ENCODE data around the gene NECAB2. TPM values are rescaled to one million over a fixed set of nuclear protein-coding genes. Genes with fewer than 3 reads are reported as not detected.

Gene NECAB2
- total and polyA plus RNA-seq, 2 experiments from 2014 or later: 1.2 TPM; not detected in 1

GRCh38 chr16:83932304-83932703, 35.7 kb upstream of the NECAB2 start:
- WGBS, 2 experiments (ENCODE audit: low coverage in 1 of 2, low lambda C conversion rate in 2 of 2, missing lambda C conversion rate in 2 of 2): 88 to 91% methylated on average over 7 to 11 of the region's 11 CpGs
- no peak overlapping the region for H2AFZ ChIP-seq
- TF ChIP-seq EZH2phosphoT487 (IDR thresholded peaks at IDR 0.05; ENCODE audit: insufficient read depth, low read depth) (no peak), EZH2 (IDR thresholded peaks at IDR 0.05; ENCODE audit: insufficient read depth, poor library complexity, severe bottlenecking) (no peak)
- H3K4me3 ChIP-seq: no peak overlapping the region
- H4K20me1 ChIP-seq (ENCODE audit: insufficient read depth): no peaks in the 10 kb centered on the region
- H3K4me2 ChIP-seq (ENCODE audit: unreplicated experiment): no peak overlapping the region
- no peak overlapping the region for H3K9ac ChIP-seq
- no peaks in the 10 kb centered on the region for H3K9me2 ChIP-seq (ENCODE audit: insufficient read depth)
- DNase-seq: no peak
- peaks cover 19% of the 10 kb centered on the region; the same call in 1 of the 2 replicates for H3F3A ChIP-seq (ENCODE audit: insufficient read depth)
- H3K9me3 ChIP-seq (ENCODE audit: low read depth): no peaks in the 10 kb centered on the region
- no peaks in the 10 kb centered on the region for H3K36me3 ChIP-seq (ENCODE audit: low read depth)
- H3K27ac ChIP-seq: no peak overlapping the region
- H3K79me2 ChIP-seq (ENCODE audit: insufficient read depth): no peaks in the 10 kb centered on the region
- no peaks in the 10 kb centered on the region for H3K27me3 ChIP-seq (replicated peaks; ENCODE audit: insufficient read depth)
- peaks cover 19% of the 10 kb centered on the region for H3K4me1 ChIP-seq (ENCODE audit: insufficient read depth)
- in situ Hi-C loops (cut with MboI): no loop called here

GRCh38 chr16:83932955-83933673, 34.9 kb upstream of the NECAB2 start:
- Histone ChIP-seq H3K9me3 (ENCODE audit: low read depth) (no peaks in the 10 kb centered on the region), H3K36me3 (ENCODE audit: low read depth) (no peaks in the 10 kb centered on the region), H3F3A (ENCODE audit: insufficient read depth) (peaks cover 11% of the 10 kb centered on the region; the same call in 1 of the 2 replicates), H3K27ac (no peak overlapping the region), H3K9ac (no peak overlapping the region), H3K27me3 (replicated peaks; ENCODE audit: insufficient read depth) (no peaks in the 10 kb centered on the region), H3K4me3 (no peak overlapping the region), H2AFZ (no peak overlapping the region), H3K4me2 (ENCODE audit: unreplicated experiment) (no peak overlapping the region), H3K4me1 (ENCODE audit: insufficient read depth) (peaks cover 15% of the 10 kb centered on the region), H4K20me1 (ENCODE audit: insufficient read depth) (no peaks in the 10 kb centered on the region), H3K9me2 (ENCODE audit: insufficient read depth) (no peaks in the 10 kb centered on the region), H3K79me2 (ENCODE audit: insufficient read depth) (no peaks in the 10 kb centered on the region)
- in situ Hi-C loops (cut with MboI): no loop called here
- WGBS, 2 experiments (ENCODE audit: low coverage in 1 of 2, low lambda C conversion rate in 2 of 2, missing lambda C conversion rate in 2 of 2): 62 to 64% methylated on average over 25 of the region's 25 CpGs
- TF ChIP-seq EZH2phosphoT487 (IDR thresholded peaks at IDR 0.05; ENCODE audit: insufficient read depth, low read depth) (no peak), EZH2 (IDR thresholded peaks at IDR 0.05; ENCODE audit: insufficient read depth, poor library complexity, severe bottlenecking) (no peak)
- DNase-seq: peak; percentile 28

- Histone ChIP-seq H3K4me3 (no peak overlapping the region), H3K9me2 (ENCODE audit: insufficient read depth) (no peaks in the 10 kb centered on the region), H3K4me2 (ENCODE audit: unreplicated experiment) (no peak overlapping the region), H4K20me1 (ENCODE audit: insufficient read depth) (no peaks in the 10 kb centered on the region), H3F3A (ENCODE audit: insufficient read depth) (0 out of 2 replicates have a peak, but pooled peaks cover 1% of the 10 kb centered on the region), H3K9me3 (ENCODE audit: low read depth) (no peaks in the 10 kb centered on the region), H3K4me1 (ENCODE audit: insufficient read depth) (peaks cover 10% of the 10 kb centered on the region; the same call in 1 of the 2 replicates), H3K27ac (no peak overlapping the region), H2AFZ (no peak overlapping the region), H3K9ac (no peak overlapping the region), H3K36me3 (ENCODE audit: low read depth) (no peaks in the 10 kb centered on the region), H3K79me2 (ENCODE audit: insufficient read depth) (no peaks in the 10 kb centered on the region), H3K27me3 (replicated peaks; ENCODE audit: insufficient read depth) (no peaks in the 10 kb centered on the region)
- in situ Hi-C loops (cut with MboI): no loop called here
- 59 to 60% methylated on average over 28 of the region's 28 CpGs for WGBS, 2 experiments (ENCODE audit: low coverage in 1 of 2, low lambda C conversion rate in 2 of 2, missing lambda C conversion rate in 2 of 2)
- no peak for TF ChIP-seq EZH2phosphoT487 (IDR thresholded peaks at IDR 0.05; ENCODE audit: insufficient read depth, low read depth)
- TF ChIP-seq EZH2 (IDR thresholded peaks at IDR 0.05; ENCODE audit: insufficient read depth, poor library complexity, severe bottlenecking): no peak
- peak; percentile 67 for DNase-seq
Observed at GRCh38 chr16:83933885-83934683, 34.0 kb upstream of the NECAB2 start.

GRCh38 chr16:83934684-83934977, 33.4 kb upstream of the NECAB2 start:
- 58 to 69% methylated on average over 11 to 12 of the region's 12 CpGs for WGBS, 2 experiments (ENCODE audit: low coverage in 1 of 2, low lambda C conversion rate in 2 of 2, missing lambda C conversion rate in 2 of 2)
- H3K4me3 ChIP-seq: no peak overlapping the region
- no peaks in the 10 kb centered on the region for H3K79me2 ChIP-seq (ENCODE audit: insufficient read depth)
- H3K27ac ChIP-seq: no peak overlapping the region
- no peaks in the 10 kb centered on the region for H3K9me2 ChIP-seq (ENCODE audit: insufficient read depth)
- peaks cover 10% of the 10 kb centered on the region; the same call in 1 of the 2 replicates for H3K4me1 ChIP-seq (ENCODE audit: insufficient read depth)
- H3K27me3 ChIP-seq (replicated peaks; ENCODE audit: insufficient read depth): no peaks in the 10 kb centered on the region
- H4K20me1 ChIP-seq (ENCODE audit: insufficient read depth): no peaks in the 10 kb centered on the region
- H2AFZ ChIP-seq: no peak overlapping the region
- H3K4me2 ChIP-seq (ENCODE audit: unreplicated experiment): no peak overlapping the region
- DNase-seq: no peak
- H3K9me3 ChIP-seq (ENCODE audit: low read depth): no peaks in the 10 kb centered on the region
- in situ Hi-C loops (cut with MboI): no loop called here
- H3K36me3 ChIP-seq (ENCODE audit: low read depth): no peaks in the 10 kb centered on the region
- H3F3A ChIP-seq (ENCODE audit: insufficient read depth): no peaks in the 10 kb centered on the region
- no peak overlapping the region for H3K9ac ChIP-seq
- TF ChIP-seq EZH2 (IDR thresholded peaks at IDR 0.05; ENCODE audit: insufficient read depth, poor library complexity, severe bottlenecking) (no peak), EZH2phosphoT487 (IDR thresholded peaks at IDR 0.05; ENCODE audit: insufficient read depth, low read depth) (no peak)

All from GM23248 (cell line).